GM20431 (cell line): Measurements from ENCODE around the gene NUDT4.

Source experiments
- in situ Hi-C: fragments of 300-500 bp; cut with MseI, MboI; formaldehyde crosslinking; loops from one replicate; pipeline ENCODE4 v1.15.0; 2020; ENCODE audit warnings: low sequenced_read_pairs; ENCODE audit not compliant: unreplicated experiment

Gene NUDT4

DNA sequence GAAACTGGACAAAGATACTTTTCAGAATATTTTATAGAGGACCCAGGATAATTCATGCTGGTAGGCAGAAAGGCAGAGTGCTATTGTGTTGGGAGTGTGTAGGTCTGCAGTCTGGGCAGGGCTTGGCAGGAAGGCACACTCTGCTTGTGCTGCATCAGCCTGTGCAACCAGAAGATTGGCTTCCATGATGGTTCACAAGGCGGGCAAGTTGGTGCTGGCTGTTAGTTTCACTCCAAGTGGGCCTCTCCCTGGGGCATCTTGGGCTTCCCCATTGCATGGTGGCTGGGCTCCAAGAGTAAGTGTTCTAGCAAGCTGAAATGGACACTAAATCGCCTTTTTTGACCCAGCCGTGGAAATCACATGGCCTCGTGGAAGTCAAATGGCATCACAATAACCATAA lies 65.9 kb downstream of the NUDT4 start:
- in situ Hi-C loops: no loop called here

DNA sequence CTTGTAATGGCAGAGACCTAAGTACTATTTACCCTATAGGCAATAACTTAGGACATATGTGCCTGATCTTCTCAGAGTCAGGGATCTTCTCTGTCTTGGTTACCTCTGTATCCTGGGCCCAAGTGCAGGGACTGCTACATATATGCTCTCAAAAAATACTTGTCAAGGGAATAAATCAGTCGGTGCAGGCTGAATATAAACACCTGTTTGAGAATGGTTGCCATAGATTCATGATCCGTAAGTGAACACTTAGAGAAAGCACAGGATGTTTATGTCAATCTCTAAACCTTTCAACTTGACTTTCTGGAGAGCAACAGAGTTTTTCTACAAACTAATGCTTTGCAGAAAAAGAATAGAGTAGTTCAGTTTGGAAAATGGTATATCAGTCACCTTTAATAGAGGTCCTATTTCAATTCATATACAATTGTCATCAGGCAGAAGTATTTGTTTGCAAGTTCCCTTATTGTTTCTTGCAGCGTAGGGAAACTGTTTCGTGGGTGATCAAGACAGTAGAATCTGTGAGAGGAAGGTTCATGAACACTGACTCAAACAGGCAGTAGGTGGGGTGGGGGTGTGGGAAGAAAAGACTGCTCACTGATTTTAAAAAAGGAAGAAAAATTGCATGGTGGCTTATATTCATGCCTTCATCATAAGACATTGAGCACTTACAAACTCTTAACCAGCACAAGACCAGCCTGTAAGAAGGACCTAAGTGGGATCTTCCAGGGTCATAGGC lies 70.0 kb downstream of the NUDT4 start:
- in situ Hi-C loops: no loop called here

DNA sequence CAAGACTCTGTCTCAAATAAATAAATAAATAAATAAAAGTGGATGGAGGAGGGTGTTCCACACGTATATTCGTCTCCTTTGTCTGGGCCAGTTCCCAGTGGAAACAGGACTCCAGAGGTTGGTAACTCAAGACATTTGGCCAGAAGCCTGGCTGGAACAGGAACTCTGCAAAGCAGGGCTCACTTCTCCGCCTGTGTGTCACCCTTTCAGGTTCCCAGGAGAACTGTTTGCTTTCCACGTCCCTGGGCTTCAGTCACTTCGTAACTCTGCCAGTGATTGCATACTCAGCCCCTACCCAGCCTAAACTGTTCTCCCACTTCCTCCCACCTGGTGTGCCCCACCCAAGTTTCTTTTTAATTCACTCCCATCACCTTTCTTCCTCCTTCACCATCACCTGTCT lies 71.1 kb downstream of the NUDT4 start:
- in situ Hi-C loops: no loop called here

DNA sequence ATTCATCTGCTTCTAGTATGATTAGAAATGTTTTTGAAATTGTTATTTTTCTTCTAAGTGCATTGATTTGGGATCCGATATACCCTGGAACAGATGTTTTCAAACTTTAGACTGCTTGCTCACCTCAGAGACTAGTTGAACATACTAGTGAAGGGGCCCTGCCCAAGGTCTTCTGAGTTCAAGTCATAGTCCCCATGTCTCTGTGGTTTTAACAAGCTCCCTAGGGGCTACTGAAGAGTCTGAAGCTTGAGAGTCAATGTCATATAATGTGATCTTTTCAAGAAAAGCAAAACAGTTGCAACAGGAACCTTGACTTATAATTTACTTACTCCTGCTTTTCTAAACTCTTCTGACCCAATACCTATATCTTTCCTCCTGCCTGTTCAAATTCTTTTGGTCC lies 71.6 kb downstream of the NUDT4 start:
- in situ Hi-C loops: no loop called here

DNA sequence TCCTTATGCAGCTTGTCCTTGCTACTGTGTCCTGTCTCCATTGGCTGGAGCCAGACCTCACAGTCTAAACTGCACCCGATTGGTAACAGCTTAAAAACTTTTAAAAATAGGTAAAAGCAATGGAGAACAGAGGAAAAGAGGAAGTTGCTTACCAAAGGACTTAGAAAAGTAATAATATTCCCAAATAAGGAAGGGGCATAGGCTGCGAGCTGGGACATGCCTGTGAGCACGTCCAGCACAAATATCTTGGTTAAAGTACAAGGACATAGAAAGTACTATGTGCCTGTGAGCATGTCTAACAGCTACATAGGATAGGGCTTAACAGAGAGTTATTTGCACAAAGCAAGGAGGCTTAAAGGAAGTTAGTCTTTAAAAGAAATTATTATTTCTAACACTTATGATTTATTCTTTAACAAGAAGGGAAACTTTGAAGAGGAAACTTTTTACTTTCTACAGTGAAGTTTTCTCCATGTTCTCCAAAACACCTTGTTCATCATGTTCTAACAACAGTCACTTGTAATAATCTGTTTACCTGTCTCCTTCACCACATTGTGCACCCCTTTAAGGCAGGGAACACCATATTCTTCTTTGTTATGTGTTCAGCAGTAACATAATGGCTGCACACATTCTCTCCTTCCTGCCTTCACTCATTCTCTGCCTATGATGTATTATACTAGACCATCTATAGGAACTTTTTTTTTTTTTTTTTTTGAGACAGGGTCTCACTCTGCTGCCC lies 73.9 kb downstream of the NUDT4 start:
- in situ Hi-C loops: no loop called here

DNA sequence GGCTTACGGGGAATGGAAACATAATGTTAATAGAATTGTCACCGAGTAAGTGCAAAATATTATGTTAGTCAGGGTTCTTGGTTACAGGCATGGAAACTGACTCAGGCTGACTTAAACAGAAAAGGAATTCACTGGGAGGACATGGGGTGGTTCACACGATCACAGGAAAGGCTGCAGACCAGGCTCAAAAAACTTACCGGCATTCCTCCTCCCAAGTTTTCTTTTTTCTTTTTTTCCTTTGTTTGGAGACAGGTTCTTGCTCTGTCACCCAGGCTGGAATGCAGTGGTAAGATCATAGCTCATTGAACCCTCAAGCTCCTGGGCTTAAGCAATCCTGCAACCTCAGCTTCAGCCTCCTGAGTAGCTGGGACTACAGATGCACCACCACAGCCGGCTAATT lies 75.9 kb downstream of the NUDT4 start:
- in situ Hi-C loops: no loop called here

DNA sequence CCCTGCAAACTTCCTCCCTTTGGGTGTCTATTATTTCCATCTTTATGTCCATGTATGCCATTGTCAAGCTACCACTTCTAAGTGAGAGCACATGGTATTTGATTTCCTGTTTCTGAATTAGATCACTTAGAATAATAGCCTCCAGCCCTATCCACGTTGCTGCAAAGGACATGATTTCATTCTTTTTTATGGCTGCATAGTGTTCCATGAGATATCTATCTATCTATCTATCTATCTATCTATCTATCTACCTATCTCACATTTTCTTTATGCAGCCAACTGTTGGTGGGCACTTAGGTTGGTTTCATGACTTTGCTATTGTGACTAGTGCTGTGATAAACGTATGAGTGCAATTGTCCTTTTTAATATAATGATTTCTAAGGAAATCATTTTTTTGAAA lies 78.4 kb downstream of the NUDT4 start:
- in situ Hi-C loops: no loop called here
